ENCODE results near the gene TM4SF4.

The TM4SF4 gene

DNA sequence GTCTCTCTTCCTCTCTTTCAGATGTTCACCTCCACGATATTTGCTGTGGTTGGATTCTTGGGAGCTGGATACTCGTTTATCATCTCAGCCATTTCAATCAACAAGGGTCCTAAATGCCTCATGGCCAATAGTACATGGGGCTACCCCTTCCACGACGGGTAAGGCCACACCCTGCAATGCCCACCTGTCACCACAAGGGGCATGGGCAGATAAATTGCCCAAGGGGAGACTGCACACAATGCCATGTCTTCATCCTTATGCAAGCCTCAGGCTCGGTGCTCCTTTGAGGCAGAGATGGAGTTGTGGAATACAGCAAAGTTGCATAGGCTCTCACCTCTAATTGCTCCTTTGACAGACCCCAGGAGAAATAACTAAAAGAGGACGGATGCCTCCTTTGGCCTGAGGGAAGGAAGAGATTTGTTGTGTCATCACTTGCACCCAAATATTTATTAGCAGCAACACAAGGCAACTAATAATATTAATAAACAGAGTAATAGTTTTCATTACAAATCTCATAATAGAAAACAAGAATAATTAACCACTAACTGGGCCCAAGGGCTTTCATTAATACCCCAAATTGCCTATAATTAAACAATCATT lies 13.2 kb downstream of the TM4SF4 start:
- no peak for DNase-seq

DNA sequence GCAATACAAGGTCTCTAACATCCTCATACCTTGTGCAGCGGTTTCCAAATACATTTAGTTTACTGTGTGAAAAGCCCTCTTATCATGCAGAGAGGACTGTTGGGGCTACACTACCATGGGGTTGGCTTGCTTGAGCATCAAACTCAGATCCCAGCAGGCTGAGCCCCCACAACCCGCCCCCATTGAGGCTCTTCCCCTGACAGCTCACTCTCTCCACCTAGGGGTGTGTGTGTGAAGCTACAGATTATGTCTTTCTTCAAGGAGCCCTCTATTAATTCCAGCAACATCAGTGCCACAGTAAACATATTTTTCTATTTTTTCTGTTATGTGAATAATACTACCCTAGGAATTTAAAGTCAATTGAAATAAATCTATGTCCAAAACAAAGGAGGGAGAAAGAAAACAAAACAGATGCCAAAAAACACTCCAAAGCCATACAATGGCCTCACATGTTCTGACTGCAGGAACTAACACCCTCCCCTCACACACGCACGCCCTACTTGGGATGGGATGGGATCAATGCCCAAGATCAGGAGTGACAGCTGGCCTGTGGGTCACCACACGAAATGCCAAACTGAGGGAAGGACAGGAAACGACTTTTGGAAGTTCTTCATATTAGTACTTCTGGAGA lies 14.7 kb downstream of the TM4SF4 start:
- no peak for DNase-seq

- DNase-seq = no peak
Observed at GRCh38 chr3:149490260-149490971, 15.9 kb downstream of the TM4SF4 start.

- DNase-seq = no peak
Observed at GRCh38 chr3:149493315-149494021, 19.0 kb downstream of the TM4SF4 start.

DNA sequence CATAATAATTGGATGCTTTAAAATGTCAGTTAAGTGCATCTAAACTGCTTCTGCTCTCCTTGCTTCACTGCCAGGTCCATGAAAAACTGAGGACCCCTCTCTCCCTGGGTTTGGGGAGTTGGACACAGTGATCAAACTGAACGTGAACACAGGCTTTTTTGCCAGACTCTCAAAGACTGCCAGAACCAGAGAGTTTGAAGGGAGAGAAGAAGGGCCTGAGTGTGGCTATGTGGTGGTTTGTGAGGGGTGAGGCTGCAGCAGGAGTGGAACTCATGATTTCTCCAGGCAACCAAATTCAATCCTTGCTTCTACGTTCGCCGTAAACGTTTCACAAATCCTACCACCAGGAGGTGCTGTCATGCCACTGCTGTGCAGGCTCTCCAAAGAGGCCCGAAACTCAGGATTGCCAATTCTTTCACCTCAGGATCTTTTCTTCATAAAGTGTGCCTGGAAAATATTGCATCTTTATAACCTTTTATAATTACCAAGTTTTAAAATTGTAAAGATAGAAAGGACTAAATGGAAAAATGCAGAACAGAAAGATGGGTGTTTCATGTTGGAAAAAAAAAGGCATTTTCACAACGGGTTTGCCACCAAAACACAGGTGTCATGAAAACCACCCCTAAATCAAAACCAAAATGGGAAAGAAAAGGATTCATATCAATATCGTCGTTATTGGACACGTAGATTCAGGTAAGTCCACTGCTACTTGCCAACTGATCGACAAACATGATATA lies 19.7 kb downstream of the TM4SF4 start:
- DNase-seq = no peak

DNA sequence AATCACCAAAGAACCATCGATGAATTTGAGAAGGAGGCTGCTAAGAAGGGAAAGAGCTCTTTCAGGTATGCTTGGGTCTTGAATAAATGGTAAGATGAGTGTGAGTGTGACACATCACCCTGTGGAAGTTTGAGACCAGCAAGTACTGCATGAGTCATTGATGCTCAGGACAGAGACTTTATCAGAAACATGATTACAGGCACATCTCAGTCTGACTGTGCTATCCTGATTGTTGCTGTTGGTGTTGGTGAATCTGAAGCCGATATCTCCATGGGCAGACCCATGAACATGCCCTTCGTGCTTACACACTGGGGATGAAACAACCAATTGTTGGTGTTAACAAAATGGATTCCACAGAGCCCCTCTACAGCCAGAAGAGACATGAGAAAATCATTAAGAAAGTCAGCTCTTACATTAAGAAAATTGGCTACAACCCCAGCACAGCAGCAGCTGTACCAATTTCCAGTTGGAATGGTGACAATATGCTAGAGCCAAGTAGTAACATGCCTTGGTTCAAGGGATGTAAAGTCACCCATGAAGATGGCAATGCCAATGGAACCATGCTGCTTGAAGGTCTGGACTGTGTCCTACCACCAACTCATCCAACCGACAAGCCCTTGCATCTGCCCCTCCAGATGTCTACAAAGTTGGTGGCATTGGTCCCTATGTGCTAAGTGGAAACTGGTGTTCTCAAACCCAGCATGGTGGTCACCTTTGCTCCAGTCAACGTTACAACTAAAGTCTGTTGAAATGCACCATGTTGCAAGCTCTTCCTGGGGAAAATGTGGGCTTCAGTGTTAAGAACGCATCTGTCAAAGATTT lies 20.5 kb downstream of the TM4SF4 start:
- no peak for DNase-seq

- no peak for DNase-seq
Observed at GRCh38 chr3:149495581-149496125, 21.2 kb downstream of the TM4SF4 start.

DNA sequence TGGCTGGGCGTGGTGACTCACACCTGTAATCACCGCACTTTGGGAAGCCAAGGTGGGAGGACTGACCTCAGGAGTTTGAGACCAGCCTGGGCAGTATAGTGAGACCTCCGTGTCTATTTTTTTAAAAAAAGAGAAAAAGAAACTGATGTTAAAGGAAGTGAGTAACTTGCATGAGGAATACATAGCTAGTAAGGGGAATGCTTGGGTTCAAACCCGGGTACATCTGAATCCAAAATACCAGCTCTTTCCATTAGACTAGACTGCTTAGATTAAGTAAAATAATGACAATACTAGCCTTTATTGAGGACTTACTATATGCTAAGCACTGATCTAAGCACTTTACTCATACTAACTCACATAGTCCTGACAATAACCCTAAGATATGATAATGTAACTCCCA lies 22.4 kb downstream of the TM4SF4 start:
- DNase-seq = no peak

- DNase-seq = no peak
Observed at GRCh38 chr3:149497966-149498670, 23.6 kb downstream of the TM4SF4 start.

GRCh38 chr3:149501524-149501923 lies 27.0 kb downstream of the TM4SF4 start:
- no peak for DNase-seq

GRCh38 chr3:149502438-149502837 lies 27.9 kb downstream of the TM4SF4 start:
- no peak for DNase-seq

DNA sequence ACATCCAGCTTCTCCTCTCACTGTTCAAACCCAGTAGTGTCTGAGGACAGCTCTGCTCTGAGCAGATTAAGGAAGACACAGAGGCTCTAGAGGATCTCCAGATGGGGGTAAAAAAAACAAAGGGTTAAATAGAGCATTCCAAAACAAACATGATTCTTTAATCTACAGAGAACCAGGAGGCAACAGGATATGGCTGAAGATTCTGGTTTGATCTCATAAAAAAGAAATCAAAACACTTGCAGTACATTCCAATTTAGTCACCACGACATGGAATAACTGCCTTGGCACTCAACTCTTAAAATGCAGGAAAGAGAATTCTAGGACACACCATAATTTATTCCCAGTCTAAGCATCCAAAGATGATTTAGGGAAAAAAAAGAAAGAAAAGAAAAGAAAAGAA lies 32.0 kb downstream of the TM4SF4 start:
- DNase-seq = no peak

DNA sequence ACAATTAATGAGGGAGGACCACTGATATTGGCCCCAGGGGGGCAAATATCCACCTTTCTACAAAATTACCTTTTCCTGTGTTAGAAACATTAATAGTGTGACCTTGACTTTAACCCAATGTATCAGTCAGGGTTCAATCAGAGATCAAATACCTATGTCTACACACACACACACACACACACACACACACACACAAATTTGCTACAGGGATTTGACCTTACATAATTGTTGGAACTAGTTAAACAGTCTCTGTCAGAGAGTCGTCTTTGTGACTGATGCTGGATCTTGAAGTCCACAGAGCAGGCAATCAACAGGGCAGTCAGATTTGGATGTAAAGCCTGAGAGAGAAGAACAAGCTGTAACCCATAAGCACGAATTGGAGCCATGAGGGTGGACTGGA lies 32.5 kb downstream of the TM4SF4 start:
- DNase-seq = no peak

DNA sequence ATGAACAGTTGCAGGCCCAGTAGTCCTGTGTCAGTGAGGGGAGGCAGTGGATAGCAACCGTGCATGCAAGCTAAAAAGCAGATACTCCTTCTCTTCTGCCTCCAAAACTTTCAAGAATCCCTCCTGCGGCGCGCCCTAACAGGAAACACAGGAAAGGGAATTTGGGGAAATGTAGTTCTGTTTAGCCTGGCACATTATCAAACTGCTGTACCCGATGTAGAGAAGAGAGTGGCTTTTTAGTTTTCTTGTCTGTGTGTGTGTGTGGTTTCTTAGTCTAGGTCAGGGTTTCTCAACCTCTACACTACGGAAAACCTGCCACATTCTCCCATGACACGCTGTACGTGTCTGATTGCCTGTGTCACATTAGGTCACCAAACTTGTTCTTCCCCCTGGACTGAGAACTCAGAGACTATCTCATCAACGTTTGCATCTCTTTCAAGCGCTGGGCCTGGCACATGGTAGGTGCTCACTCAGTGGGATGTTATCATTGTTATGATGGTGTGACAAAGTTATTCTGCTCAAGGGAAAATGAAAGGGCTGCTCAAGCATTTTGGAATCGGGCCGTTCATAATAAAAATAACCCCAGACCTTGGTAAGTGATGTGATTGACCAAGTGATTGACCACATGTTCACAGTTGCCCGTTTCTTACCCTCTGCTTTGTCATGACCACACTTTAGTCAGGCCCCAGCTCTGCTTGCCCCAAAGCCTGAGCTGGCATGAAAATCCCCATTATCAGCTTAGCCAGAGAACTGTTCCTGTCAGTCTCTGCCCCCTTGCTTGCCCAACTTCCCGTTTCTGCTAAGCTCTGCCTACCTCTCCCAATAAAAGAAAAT lies 33.2 kb downstream of the TM4SF4 start:
- DNase-seq = peak; percentile 49

GRCh38 chr3:149509526-149509925 lies 35.0 kb downstream of the TM4SF4 start:
- DNase-seq = no peak

DNA sequence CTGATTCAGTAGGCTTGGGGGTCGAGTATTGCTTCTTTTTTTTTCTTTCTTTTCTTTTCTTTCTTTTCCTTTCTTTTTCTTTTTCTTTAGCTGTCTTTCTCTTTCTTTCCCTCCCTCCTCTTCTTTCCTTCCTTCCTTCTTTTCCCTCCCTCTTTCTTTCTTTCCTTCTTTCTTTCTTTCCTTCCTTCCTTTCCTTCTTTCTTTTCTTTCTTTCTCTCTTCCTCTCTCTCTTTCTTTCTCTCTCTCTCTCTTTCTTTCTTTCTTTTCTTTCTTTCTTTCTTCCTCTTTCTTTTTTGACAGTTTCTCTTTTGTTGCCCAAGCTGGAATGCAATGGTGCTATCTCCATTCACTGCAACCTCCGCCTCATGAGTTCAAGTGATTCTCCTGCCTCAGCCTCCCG lies 36.0 kb downstream of the TM4SF4 start:
- DNase-seq = no peak

- no peak for DNase-seq
Observed at GRCh38 chr3:149511040-149511626, 36.6 kb downstream of the TM4SF4 start.

- DNase-seq = no peak
Observed at GRCh38 chr3:149512073-149512782, 37.7 kb downstream of the TM4SF4 start.

GRCh38 chr3:149514471-149514870 lies 40.0 kb downstream of the TM4SF4 start:
- no peak for DNase-seq
